Measurements from ENCODE around the gene SLC38A4. TPM values are rescaled to one million over a fixed set of nuclear protein-coding genes. Genes with fewer than 3 reads are reported as not detected.

Gene SLC38A4
- total RNA-seq, 1 experiment from 2014 or later, result not detected

DNA sequence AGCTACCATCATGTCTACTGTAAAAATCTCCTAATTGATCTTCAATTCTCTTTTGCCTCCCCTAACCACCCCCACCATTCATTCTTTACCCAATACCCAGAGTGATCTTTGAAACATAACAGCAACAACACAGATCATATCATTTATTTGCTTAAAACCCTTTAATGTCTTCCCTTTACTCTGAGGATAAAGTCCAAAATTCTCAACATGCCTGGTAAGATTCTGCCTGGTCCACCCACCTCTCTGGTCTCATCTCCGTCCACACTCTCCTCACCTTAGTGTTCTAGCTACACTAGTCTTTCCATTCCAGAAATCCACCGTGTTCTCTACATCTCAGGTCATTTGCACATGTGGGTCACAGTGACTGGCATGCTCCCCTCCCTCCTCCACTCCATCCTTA lies 27.7 kb downstream of the SLC38A4 start:
- Histone ChIP-seq H3K9me3 (ENCODE audit: control insufficient read depth in 1 of 2, insufficient read depth in 1 of 2, low read depth in 1 of 2, low read length in 2 of 2) (no peaks in the 10 kb centered on the region), H3K4me2 (ENCODE audit: low read length) (no peak overlapping the region), H3K79me2 (ENCODE audit: insufficient read depth, low read length) (no peaks in the 10 kb centered on the region), H3K4me3 (replicated peaks in 1 of 2; ENCODE audit: low read depth in 1 of 2, low read length in 2 of 2) (no peak overlapping the region), H3K4me1 (ENCODE audit: control insufficient read depth in 1 of 2, insufficient read depth in 2 of 2, low read length in 2 of 2) (no peaks in the 10 kb centered on the region), H3K9ac (ENCODE audit: low read length) (no peak overlapping the region), H3K36me3 (ENCODE audit: control insufficient read depth in 1 of 2, insufficient read depth in 2 of 2, low read length in 2 of 2) (no peaks in the 10 kb centered on the region), H3K9me2 (ENCODE audit: insufficient read depth) (no peaks in the 10 kb centered on the region), H3K27ac (ENCODE audit: low read depth, low read length) (no peak overlapping the region), H3K27me3 (ENCODE audit: insufficient read depth, low read length) (no peaks in the 10 kb centered on the region), H2AFZ (ENCODE audit: low read depth, low read length, poor library complexity, severe bottlenecking) (no peak overlapping the region), H4K20me1 (ENCODE audit: insufficient read depth) (no peaks in the 10 kb centered on the region)
- CTCF ChIA-PET, result no interaction called here
- DNase-seq (ENCODE audit: low read depth, low spot score) (no peak), ATAC-seq (no peak)
- POLR2A ChIA-PET, result no interaction called here
- BruUV-seq (replicated peaks), result no TSS peak
- TF ChIP-seq YY1 (IDR thresholded peaks at IDR 0.05; ENCODE audit: extremely low read depth, insufficient replicate concordance, low read depth, low read length) (no peak), JUND (IDR thresholded peaks at IDR 0.05) (no peak), ELF1 (IDR thresholded peaks at IDR 0.05; ENCODE audit: borderline replicate concordance, low read depth) (no peak), CBX3 (IDR thresholded peaks at IDR 0.05; ENCODE audit: low read depth) (no peak), CEBPB (IDR thresholded peaks at IDR 0.05; ENCODE audit: low read depth) (no peak), RAD21 (IDR thresholded peaks at IDR 0.05; ENCODE audit: low read depth) (no peak), SIN3A (IDR thresholded peaks at IDR 0.05; ENCODE audit: low read depth) (no peak), POLR2A (IDR thresholded peaks at IDR 0.05; ENCODE audit: borderline replicate concordance, extremely low read depth, insufficient read depth, insufficient read length) (no peak), FOSL1 (IDR thresholded peaks at IDR 0.05; ENCODE audit: low read depth) (no peak), POLR2AphosphoS5 (IDR thresholded peaks at IDR 0.05; ENCODE audit: low read depth, low read length) (no peak), ZNF274 (IDR thresholded peaks at IDR 0.05; ENCODE audit: low read depth, low read length) (no peak), ZFX (IDR thresholded peaks at IDR 0.05) (no peak)
- TF ChIP-seq, protein P1, sequence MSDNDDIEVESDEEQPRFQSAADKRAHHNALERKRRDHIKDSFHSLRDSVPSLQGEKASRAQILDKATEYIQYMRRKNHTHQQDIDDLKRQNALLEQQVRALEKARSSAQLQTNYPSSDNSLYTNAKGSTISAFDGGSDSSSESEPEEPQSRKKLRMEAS (IDR thresholded peaks at IDR 0.05), result no peak
- TF ChIP-seq, protein P2, sequence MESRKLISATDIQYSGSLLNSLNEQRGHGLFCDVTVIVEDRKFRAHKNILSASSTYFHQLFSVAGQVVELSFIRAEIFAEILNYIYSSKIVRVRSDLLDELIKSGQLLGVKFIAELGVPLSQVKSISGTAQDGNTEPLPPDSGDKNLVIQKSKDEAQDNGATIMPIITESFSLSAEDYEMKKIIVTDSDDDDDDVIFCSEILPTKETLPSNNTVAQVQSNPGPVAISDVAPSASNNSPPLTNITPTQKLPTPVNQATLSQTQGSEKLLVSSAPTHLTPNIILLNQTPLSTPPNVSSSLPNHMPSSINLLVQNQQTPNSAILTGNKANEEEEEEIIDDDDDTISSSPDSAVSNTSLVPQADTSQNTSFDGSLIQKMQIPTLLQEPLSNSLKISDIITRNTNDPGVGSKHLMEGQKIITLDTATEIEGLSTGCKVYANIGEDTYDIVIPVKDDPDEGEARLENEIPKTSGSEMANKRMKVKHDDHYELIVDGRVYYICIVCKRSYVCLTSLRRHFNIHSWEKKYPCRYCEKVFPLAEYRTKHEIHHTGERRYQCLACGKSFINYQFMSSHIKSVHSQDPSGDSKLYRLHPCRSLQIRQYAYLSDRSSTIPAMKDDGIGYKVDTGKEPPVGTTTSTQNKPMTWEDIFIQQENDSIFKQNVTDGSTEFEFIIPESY (IDR thresholded peaks at IDR 0.05; ENCODE audit: extremely low read depth, insufficient replicate concordance, low read length), result no peak
- TF ChIP-seq, protein P3, sequence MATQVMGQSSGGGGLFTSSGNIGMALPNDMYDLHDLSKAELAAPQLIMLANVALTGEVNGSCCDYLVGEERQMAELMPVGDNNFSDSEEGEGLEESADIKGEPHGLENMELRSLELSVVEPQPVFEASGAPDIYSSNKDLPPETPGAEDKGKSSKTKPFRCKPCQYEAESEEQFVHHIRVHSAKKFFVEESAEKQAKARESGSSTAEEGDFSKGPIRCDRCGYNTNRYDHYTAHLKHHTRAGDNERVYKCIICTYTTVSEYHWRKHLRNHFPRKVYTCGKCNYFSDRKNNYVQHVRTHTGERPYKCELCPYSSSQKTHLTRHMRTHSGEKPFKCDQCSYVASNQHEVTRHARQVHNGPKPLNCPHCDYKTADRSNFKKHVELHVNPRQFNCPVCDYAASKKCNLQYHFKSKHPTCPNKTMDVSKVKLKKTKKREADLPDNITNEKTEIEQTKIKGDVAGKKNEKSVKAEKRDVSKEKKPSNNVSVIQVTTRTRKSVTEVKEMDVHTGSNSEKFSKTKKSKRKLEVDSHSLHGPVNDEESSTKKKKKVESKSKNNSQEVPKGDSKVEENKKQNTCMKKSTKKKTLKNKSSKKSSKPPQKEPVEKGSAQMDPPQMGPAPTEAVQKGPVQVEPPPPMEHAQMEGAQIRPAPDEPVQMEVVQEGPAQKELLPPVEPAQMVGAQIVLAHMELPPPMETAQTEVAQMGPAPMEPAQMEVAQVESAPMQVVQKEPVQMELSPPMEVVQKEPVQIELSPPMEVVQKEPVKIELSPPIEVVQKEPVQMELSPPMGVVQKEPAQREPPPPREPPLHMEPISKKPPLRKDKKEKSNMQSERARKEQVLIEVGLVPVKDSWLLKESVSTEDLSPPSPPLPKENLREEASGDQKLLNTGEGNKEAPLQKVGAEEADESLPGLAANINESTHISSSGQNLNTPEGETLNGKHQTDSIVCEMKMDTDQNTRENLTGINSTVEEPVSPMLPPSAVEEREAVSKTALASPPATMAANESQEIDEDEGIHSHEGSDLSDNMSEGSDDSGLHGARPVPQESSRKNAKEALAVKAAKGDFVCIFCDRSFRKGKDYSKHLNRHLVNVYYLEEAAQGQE (IDR thresholded peaks at IDR 0.05; ENCODE audit: low read depth), result no peak
- TF ChIP-seq, protein P4, sequence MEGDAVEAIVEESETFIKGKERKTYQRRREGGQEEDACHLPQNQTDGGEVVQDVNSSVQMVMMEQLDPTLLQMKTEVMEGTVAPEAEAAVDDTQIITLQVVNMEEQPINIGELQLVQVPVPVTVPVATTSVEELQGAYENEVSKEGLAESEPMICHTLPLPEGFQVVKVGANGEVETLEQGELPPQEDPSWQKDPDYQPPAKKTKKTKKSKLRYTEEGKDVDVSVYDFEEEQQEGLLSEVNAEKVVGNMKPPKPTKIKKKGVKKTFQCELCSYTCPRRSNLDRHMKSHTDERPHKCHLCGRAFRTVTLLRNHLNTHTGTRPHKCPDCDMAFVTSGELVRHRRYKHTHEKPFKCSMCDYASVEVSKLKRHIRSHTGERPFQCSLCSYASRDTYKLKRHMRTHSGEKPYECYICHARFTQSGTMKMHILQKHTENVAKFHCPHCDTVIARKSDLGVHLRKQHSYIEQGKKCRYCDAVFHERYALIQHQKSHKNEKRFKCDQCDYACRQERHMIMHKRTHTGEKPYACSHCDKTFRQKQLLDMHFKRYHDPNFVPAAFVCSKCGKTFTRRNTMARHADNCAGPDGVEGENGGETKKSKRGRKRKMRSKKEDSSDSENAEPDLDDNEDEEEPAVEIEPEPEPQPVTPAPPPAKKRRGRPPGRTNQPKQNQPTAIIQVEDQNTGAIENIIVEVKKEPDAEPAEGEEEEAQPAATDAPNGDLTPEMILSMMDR (IDR thresholded peaks at IDR 0.05 in 2 of 3, conservative IDR thresholded peaks at IDR 0.05 in 1 of 3; ENCODE audit: borderline replicate concordance in 1 of 3, insufficient read depth in 1 of 3, low read depth in 2 of 3, low read length in 2 of 3), result no peak
- intact Hi-C loops (cut with micrococcal nuclease), result no loop called here
- RAD21 ChIA-PET (ENCODE audit: low non-redundant PET in 1 of 2, low total read pairs in 2 of 2, uncharacterized antibody in 2 of 2, unreplicated experiment in 2 of 2), result no interaction called here

All from HCT116 (cell line).